ENCODE measurements around the gene NDUFA9. TPM values are rescaled to one million over a fixed set of nuclear protein-coding genes. Genes with fewer than 3 reads are reported as not detected.

NDUFA9 gene
- polyA plus RNA-seq, 1 experiment: 111 TPM

DNA sequence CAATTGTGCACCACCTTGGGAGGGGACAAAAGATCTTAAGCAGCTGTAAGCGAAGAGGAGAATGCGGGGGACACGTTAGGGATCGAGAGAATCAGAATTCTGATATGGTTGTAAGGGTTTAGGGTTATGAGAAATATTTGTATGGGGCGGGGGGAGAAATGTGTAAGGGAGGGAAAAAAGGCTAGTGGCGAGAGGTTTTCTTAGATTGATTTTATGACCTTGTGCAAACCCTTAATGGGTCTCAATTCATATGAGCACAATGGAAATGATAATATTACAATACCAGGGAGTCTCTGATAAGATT lies 396 bp downstream of the NDUFA9 start:
- peak overlapping the region; percentile 88 for H3K4me3 ChIP-seq (ENCODE audit: low read depth, low read length)
- TF ChIP-seq, protein P1, sequence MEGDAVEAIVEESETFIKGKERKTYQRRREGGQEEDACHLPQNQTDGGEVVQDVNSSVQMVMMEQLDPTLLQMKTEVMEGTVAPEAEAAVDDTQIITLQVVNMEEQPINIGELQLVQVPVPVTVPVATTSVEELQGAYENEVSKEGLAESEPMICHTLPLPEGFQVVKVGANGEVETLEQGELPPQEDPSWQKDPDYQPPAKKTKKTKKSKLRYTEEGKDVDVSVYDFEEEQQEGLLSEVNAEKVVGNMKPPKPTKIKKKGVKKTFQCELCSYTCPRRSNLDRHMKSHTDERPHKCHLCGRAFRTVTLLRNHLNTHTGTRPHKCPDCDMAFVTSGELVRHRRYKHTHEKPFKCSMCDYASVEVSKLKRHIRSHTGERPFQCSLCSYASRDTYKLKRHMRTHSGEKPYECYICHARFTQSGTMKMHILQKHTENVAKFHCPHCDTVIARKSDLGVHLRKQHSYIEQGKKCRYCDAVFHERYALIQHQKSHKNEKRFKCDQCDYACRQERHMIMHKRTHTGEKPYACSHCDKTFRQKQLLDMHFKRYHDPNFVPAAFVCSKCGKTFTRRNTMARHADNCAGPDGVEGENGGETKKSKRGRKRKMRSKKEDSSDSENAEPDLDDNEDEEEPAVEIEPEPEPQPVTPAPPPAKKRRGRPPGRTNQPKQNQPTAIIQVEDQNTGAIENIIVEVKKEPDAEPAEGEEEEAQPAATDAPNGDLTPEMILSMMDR (IDR thresholded peaks at IDR 0.05; ENCODE audit: insufficient read depth, low read depth, low read length): no peak
- CTCF ChIA-PET: interaction anchor here (0.9 to 1.0 kb wide), 2 partner anchors 12 to 118 kb away, joined by 4 read pairs; no protein-coding TSS in a partner anchor

DNA sequence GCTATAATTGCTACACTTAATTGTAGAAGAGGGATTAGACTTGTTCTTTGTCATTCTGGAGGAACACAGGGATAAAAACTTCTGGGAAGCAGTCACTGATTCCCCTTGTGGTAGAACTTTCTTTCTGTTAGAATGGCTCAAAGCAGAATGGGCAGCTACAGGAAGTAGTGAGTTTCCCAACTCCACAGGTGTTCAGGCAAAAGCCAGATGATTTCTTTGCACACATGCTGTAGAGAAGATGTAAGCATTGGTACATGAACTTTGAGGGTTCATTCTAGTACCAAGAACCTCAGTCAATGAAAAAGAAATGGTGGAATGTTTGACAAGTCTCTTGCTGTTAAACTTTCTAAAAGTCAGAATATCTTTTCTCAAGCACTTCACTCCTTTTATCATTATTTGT lies 4.3 kb downstream of the NDUFA9 start:
- POLR2A ChIA-PET: no interaction called here
- CTCF ChIA-PET: no interaction called here

More for the DNA sequence above, 396 bp downstream of the NDUFA9 start:
- Histone ChIP-seq H3K27me3 (ENCODE audit: control insufficient read depth, insufficient read depth, low read length) (no peaks in the 10 kb centered on the region), H3K36me3 (ENCODE audit: control insufficient read depth, insufficient read depth, low read length) (no peaks in the 10 kb centered on the region)
- POLR2A ChIA-PET: interaction anchor here (0.5 kb wide), 1 partner anchor 67 kb away, joined by 10 read pairs; no protein-coding TSS in a partner anchor
- DNase-seq (ENCODE audit: low read depth): no peak

DNA sequence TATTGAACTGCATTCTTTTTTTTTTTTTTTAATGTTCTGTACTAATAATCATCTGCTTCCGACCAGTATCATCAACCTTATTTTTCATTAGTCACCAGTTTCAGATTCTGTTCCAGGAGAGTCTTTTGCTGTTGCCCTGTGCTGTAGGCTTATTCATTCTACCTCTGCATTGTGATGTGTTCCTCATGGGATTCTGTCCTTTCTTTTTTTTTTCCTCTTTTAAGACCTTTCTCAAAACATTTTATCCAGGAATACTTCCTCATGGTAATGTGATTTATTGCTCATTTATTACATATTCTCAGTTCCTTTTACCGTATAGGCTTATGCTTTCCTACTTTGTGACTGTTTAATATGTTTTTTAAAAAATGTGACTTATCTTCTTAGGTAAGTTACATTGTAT lies 4.8 kb downstream of the NDUFA9 start:
- TF ChIP-seq, protein P1 (IDR thresholded peaks at IDR 0.05; ENCODE audit: insufficient read depth, low read depth, low read length): no peak
- no peak for DNase-seq (ENCODE audit: low read depth)
- CTCF ChIA-PET: no interaction called here
- Histone ChIP-seq H3K27me3 (ENCODE audit: control insufficient read depth, insufficient read depth, low read length) (no peaks in the 10 kb centered on the region), H3K36me3 (ENCODE audit: control insufficient read depth, insufficient read depth, low read length) (peaks cover 4% of the 10 kb centered on the region), H3K4me3 (ENCODE audit: low read depth, low read length) (no peak overlapping the region)
- POLR2A ChIA-PET: no interaction called here

More for the DNA sequence above, 4.3 kb downstream of the NDUFA9 start:
- no peaks in the 10 kb centered on the region for H3K27me3 ChIP-seq (ENCODE audit: control insufficient read depth, insufficient read depth, low read length)
- H3K4me3 ChIP-seq (ENCODE audit: low read depth, low read length): no peak overlapping the region
- TF ChIP-seq, protein P1 (IDR thresholded peaks at IDR 0.05; ENCODE audit: insufficient read depth, low read depth, low read length): no peak
- H3K36me3 ChIP-seq (ENCODE audit: control insufficient read depth, insufficient read depth, low read length): peaks cover 4% of the 10 kb centered on the region
- DNase-seq (ENCODE audit: low read depth): no peak

DNA sequence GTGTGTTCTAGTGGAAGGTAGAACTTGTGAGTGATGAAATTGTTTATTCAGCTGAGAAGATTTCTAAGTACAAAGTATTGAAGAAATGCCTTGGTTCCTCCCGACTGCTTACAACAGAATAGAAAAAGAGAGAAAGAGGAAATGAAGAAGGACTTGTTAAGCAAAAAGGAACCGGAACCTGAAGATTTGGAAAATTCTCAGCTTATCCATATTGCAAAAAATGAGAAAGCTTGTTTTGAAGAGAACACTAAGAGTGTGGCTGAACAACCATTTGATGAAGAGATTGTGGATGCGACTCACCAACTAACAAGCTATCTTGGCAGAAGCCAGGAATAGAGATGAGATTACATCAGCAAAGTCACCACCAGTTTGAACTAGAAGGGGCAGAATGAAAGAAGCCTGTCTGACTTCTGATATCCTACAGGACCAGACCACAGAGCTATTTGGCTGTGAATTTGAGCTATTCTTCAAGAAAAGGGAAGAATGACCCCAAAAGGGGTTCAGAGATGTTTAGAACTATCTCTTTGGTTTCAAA lies 15.1 kb downstream of the NDUFA9 start:
- TF ChIP-seq, protein P1 (IDR thresholded peaks at IDR 0.05; ENCODE audit: insufficient read depth, low read depth, low read length): no peak
- Histone ChIP-seq H3K36me3 (ENCODE audit: control insufficient read depth, insufficient read depth, low read length) (peaks cover 19% of the 10 kb centered on the region), H3K4me3 (ENCODE audit: low read depth, low read length) (no peak overlapping the region), H3K27me3 (ENCODE audit: control insufficient read depth, insufficient read depth, low read length) (no peaks in the 10 kb centered on the region)
- CTCF ChIA-PET: interaction anchor here (0.8 kb wide), 1 partner anchor 57 kb away, joined by 3 read pairs; no protein-coding TSS in a partner anchor
- peak; percentile 59 for DNase-seq (ENCODE audit: low read depth)
- POLR2A ChIA-PET: no interaction called here

DNA sequence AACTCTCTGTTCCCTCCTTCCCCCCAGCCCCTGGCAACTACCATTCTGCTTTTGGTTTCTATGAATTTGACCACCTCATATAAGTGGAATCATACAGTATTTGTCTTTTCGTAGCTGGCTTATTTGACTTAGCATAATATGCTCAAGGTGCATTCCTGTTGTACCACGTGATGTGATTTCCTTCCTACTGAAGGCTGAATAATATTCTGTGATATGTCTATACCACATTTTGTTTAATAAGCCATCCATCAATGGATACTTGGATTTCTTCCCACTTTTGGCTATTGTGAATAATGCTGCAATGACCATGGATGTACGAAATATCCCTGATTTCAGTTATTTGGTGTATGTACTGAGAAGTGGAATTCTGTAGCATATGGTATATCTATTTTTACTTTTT lies 16.3 kb downstream of the NDUFA9 start:
- Histone ChIP-seq H3K36me3 (ENCODE audit: control insufficient read depth, insufficient read depth, low read length) (peaks cover 9% of the 10 kb centered on the region), H3K27me3 (ENCODE audit: control insufficient read depth, insufficient read depth, low read length) (no peaks in the 10 kb centered on the region), H3K4me3 (ENCODE audit: low read depth, low read length) (no peak overlapping the region)
- ChIA-PET CTCF (no interaction called here), POLR2A (no interaction called here)
- TF ChIP-seq, protein P1 (IDR thresholded peaks at IDR 0.05; ENCODE audit: insufficient read depth, low read depth, low read length): no peak
- no peak for DNase-seq (ENCODE audit: low read depth)
